ENCODE data around the gene CKS1B.

GRCh38 chr1:154967331-154967950, 7.0 kb upstream of the CKS1B start:
- no peak for TF ChIP-seq CEBPB (IDR thresholded peaks at IDR 0.05)
- no peak for TF ChIP-seq EP300 (IDR thresholded peaks at IDR 0.05; ENCODE audit: borderline replicate concordance)
- no peak for TF ChIP-seq CREB1 (IDR thresholded peaks at IDR 0.05; ENCODE audit: low read depth)
- TF ChIP-seq NFIC (IDR thresholded peaks at IDR 0.05): no peak
- no peak for TF ChIP-seq RAD21 (IDR thresholded peaks at IDR 0.05; ENCODE audit: low read depth)
- TF ChIP-seq, protein P1, sequence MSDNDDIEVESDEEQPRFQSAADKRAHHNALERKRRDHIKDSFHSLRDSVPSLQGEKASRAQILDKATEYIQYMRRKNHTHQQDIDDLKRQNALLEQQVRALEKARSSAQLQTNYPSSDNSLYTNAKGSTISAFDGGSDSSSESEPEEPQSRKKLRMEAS (IDR thresholded peaks at IDR 0.05): no peak
- TF ChIP-seq YY1 (IDR thresholded peaks at IDR 0.05; ENCODE audit: low read depth): no peak
- no peak for TF ChIP-seq TCF12 (IDR thresholded peaks at IDR 0.05; ENCODE audit: low read depth)
